ENCODE measurements around the gene INHBC. TPM values are rescaled to one million over a fixed set of nuclear protein-coding genes. Genes with fewer than 3 reads are reported as not detected.

INHBC gene
- total and polyA plus RNA-seq, 2 donors from 2014 or later: not detected

DNA sequence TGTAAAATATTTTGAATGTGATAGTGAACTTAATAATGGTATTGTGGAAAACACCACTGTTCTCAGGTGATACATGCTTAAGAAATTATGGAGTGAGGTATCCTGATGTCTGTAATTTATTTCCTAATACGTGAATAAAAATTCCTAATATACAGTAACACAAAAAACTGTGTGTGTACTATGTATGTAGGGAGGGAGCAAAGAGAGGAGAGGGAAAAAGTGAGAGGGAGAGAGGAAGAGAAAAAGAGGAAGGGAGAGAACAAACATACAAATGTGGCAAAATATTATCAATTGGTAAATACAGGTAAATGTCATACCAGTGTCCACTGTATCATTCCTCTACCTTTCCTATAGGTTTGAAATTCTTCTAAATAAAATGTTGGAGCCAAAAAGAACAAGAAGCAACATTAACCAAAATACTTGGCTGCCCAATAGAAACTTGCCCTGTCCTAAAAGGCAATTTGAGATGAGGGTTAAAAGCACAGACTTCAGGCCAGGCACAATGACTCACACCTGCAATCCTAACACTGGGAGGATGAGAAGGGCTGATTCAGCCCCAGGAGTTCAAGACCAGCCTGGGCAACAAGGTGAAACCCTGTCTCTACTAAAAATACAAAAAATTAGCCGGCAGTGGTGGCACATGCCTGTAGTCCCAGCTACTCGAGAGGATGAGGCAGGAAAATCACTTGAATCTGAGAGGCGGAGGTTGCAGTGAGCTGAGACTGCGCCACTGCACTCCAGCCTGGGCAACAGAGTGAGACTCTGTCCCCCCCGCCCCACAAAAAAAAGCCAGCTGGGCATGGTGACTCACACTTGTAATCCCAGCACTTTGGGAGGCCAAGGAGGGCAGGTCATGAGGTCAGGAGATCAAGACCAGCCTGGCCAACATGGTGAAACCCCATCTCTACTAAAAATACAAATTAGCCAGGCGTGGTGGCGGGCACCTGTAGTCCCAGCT lies 18.3 kb upstream of the INHBC start:
- no peaks in the 10 kb centered on the region for H3K9me3 ChIP-seq (ENCODE audit: control insufficient read depth in 2 of 3, insufficient read depth in 1 of 3, low read length in 3 of 3)
- no peak overlapping the region for H3K4me3 ChIP-seq (ENCODE audit: low read length in 3 of 3)
- H3K27me3 ChIP-seq (ENCODE audit: control insufficient read depth, insufficient read depth, low read length): no peaks in the 10 kb centered on the region
- no peak overlapping the region for H3K27ac ChIP-seq (ENCODE audit: low read depth in 2 of 2, low read length in 2 of 2)
- intact Hi-C loops (cut with DNase I): no loop called here
- no peaks in the 10 kb centered on the region for H3K36me3 ChIP-seq (ENCODE audit: control insufficient read depth in 2 of 3, insufficient read depth in 3 of 3, low read length in 3 of 3)
- TF ChIP-seq, protein P1, sequence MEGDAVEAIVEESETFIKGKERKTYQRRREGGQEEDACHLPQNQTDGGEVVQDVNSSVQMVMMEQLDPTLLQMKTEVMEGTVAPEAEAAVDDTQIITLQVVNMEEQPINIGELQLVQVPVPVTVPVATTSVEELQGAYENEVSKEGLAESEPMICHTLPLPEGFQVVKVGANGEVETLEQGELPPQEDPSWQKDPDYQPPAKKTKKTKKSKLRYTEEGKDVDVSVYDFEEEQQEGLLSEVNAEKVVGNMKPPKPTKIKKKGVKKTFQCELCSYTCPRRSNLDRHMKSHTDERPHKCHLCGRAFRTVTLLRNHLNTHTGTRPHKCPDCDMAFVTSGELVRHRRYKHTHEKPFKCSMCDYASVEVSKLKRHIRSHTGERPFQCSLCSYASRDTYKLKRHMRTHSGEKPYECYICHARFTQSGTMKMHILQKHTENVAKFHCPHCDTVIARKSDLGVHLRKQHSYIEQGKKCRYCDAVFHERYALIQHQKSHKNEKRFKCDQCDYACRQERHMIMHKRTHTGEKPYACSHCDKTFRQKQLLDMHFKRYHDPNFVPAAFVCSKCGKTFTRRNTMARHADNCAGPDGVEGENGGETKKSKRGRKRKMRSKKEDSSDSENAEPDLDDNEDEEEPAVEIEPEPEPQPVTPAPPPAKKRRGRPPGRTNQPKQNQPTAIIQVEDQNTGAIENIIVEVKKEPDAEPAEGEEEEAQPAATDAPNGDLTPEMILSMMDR (IDR thresholded peaks at IDR 0.05; ENCODE audit: borderline replicate concordance, extremely low read depth, insufficient read depth): no peak
- H3K9ac ChIP-seq (ENCODE audit: low read length in 3 of 3): no peak overlapping the region
- H3K4me1 ChIP-seq (ENCODE audit: control insufficient read depth in 2 of 3, insufficient read depth in 2 of 3, low read depth in 1 of 3, low read length in 3 of 3): peaks cover 0 to 2% (median 0%) of the 10 kb centered on the region in 3 donors
- DNase-seq: no peak
- FAIRE-seq: no peak

DNA sequence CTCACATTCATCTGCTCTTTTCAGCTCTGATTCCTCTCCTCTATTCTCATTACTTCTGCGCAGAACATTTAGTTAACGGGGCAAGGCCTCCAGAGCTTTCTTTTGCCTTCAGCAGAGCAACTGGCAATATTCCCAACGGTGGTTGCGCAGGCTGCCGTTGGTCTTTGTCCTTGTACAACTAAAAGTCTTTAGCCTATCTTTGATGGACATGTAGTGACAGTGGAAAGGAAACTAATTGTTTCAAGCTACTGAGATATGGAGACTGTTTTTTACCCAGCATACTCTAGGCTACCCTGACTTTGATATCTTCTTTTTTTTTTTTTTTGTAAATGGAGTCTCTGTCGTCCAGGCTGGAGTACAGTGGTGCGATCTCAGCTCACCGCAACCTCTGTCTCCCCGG lies 16.3 kb upstream of the INHBC start:
- Histone ChIP-seq H3K4me1 (ENCODE audit: control insufficient read depth in 2 of 3, insufficient read depth in 2 of 3, low read depth in 1 of 3, low read length in 3 of 3) (peaks cover 0 to 2% (median 0%) of the 10 kb centered on the region in 3 donors), H3K36me3 (ENCODE audit: control insufficient read depth in 2 of 3, insufficient read depth in 3 of 3, low read length in 3 of 3) (no peaks in the 10 kb centered on the region), H3K27me3 (ENCODE audit: control insufficient read depth, insufficient read depth, low read length) (no peaks in the 10 kb centered on the region), H3K27ac (ENCODE audit: low read depth in 2 of 2, low read length in 2 of 2) (no peak overlapping the region), H3K4me3 (ENCODE audit: low read length in 3 of 3) (no peak overlapping the region), H3K9ac (ENCODE audit: low read length in 3 of 3) (no peak overlapping the region), H3K9me3 (ENCODE audit: control insufficient read depth in 2 of 3, insufficient read depth in 1 of 3, low read length in 3 of 3) (no peaks in the 10 kb centered on the region)
- FAIRE-seq (no peak), DNase-seq (no peak)
- intact Hi-C loops (cut with DNase I): no loop called here
- TF ChIP-seq, protein P1 (IDR thresholded peaks at IDR 0.05; ENCODE audit: borderline replicate concordance, extremely low read depth, insufficient read depth): no peak

- H3K9ac ChIP-seq (ENCODE audit: low read length in 3 of 3): no peak overlapping the region
- TF ChIP-seq, protein P1 (IDR thresholded peaks at IDR 0.05; ENCODE audit: borderline replicate concordance, extremely low read depth, insufficient read depth): no peak
- no peak for FAIRE-seq
- H3K27ac ChIP-seq (ENCODE audit: low read depth in 2 of 2, low read length in 2 of 2): no peak overlapping the region
- H3K36me3 ChIP-seq (ENCODE audit: control insufficient read depth in 2 of 3, insufficient read depth in 3 of 3, low read length in 3 of 3): peaks cover 0 to under 1% (median 0%) of the 10 kb centered on the region in 3 donors
- peaks cover 0 to 2% (median 0%) of the 10 kb centered on the region in 3 donors for H3K4me1 ChIP-seq (ENCODE audit: control insufficient read depth in 2 of 3, insufficient read depth in 2 of 3, low read depth in 1 of 3, low read length in 3 of 3)
- intact Hi-C loops (cut with DNase I): no loop called here
- H3K9me3 ChIP-seq (ENCODE audit: control insufficient read depth in 2 of 3, insufficient read depth in 1 of 3, low read length in 3 of 3): no peaks in the 10 kb centered on the region
- no peaks in the 10 kb centered on the region for H3K27me3 ChIP-seq (ENCODE audit: control insufficient read depth, insufficient read depth, low read length)
- no peak for DNase-seq
- no peak overlapping the region for H3K4me3 ChIP-seq (ENCODE audit: low read length in 3 of 3)
These were observed 15.1 kb upstream of the INHBC start for GRCh38 chr12:57419495-57419894.
